ENCODE data around the gene ZNF24.

The ZNF24 gene

DNA sequence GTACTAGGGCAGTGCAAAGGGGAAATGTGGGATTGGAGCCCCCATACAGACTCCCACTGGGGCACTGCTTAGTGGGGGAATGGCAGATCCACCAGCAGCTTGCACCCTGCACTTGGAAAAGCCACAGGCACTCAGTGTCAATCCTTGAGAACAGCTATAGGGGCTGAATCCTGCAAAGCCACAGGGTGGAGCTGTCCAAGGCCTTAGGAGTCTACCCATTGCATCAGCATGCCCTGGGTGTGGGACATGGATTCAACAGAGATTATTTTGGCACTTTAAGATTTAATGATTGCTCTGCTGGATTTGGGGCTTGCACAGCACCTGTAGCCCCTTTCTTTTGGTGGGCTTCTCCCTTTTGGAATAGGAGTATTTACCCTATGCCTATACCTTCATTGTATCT is 8.6 kb upstream of the ZNF24 start:
- no peak for DNase-seq

GRCh38 chr18:35352283-35352682 is 8.1 kb upstream of the ZNF24 start:
- DNase-seq: no peak

DNA sequence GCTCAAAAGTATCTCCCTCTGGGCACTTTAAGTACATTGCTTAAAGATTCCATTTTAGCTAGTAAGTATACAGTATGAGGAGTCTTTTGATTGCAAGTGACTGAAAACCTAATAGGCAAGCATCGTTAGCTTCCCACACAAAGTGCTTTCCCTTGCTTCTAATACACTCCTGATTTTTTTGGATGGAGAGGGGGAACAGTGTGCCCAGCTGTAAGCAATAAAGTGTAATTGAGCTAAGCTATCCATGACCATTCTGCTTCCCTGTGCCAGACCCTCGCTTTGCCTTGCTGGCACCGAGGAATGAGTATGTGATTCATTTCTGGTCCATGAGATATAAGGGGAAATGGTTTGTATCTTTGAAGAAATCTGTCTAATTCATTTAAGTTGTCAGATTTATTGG is 3.8 kb upstream of the ZNF24 start:
- no peak for DNase-seq

DNA sequence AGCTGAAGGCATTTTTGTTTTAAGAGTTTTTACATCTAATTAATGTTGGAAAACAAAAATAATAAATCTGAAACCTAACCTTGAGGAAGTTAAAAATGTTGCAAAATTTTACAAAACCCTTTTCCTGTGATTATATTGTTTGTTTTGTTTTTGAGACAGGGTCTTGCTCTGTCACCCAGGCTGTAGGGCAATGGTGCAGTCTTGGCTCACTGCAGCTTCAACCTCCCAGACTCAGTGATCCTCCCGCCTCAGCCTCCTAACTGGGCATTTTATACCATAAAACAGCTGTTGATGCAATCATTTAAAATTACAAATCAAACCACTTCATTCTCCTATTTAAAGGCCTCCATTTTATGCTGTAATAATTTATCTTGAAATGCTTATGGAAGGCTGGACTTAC is 1.7 kb upstream of the ZNF24 start:
- no peak for DNase-seq

GRCh38 chr18:35345460-35345921 is 1.3 kb upstream of the ZNF24 start:
- DNase-seq: no peak

- no peak for DNase-seq
These were observed 678 bp upstream of the ZNF24 start for GRCh38 chr18:35344736-35345459.

GRCh38 chr18:35343488-35343935 is 708 bp downstream of the ZNF24 start:
- no peak for DNase-seq

DNA sequence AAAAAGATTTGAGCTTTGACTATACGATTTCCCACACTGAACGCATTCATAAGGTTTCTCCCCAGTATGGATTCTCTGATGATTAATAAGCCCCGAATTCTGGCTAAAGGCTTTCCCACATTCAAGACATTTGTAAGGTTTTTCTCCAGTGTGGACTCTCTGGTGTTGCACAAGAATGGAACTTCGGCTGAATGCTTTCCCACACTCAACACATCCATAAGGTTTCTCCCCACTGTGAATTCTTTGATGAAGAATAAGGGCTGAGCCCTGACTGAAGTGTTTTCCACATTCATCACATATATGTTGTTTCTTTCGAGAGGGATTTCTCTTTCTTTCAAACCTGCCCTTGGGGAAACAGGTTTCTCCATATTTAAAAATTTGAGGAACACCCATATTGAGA is 6.9 kb downstream of the ZNF24 start:
- DNase-seq: no peak

DNA sequence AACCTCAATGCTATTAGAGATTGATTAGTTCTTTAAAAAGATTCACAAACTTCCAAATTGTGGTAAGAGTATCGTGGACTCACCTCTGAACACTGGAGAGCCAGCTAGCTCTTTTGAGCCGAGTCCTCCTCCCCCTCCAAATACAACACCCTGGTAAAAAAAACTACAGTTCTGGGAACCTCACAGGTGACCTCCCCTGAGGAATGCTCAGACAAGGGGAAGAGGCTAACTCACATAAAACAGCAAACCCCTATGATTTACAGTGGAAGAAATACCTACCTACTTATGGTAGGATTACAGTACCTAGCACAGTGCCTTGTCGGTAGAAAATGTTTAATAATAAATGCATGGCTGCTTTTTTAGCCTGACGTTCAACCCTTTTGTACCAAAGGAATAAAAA is 8.4 kb downstream of the ZNF24 start:
- no peak for DNase-seq

DNA sequence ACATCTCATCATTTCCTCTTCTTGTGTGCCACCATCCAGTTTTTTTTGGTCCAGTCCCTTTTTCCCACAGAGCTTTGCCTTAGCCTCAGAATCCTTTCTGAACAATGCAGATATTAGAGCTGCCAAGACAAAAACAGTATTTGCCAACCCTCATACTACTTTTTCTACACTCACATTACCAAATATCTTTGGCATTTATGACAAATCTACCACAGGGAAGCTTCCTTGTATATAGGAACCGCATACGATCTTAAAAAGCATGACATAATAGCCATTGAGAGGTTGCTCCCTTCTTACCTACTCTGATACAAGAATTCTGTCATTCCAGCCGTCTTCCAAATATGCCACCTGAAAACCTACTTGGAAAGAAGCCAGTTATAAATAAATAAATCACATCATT is 9.4 kb downstream of the ZNF24 start:
- no peak for DNase-seq

GRCh38 chr18:35334212-35334611 is 10.0 kb downstream of the ZNF24 start:
- DNase-seq: no peak

- DNase-seq: no peak
These were observed 12.7 kb downstream of the ZNF24 start for GRCh38 chr18:35331367-35332087.

GRCh38 chr18:35328868-35329267 is 15.4 kb downstream of the ZNF24 start:
- no peak for DNase-seq

DNA sequence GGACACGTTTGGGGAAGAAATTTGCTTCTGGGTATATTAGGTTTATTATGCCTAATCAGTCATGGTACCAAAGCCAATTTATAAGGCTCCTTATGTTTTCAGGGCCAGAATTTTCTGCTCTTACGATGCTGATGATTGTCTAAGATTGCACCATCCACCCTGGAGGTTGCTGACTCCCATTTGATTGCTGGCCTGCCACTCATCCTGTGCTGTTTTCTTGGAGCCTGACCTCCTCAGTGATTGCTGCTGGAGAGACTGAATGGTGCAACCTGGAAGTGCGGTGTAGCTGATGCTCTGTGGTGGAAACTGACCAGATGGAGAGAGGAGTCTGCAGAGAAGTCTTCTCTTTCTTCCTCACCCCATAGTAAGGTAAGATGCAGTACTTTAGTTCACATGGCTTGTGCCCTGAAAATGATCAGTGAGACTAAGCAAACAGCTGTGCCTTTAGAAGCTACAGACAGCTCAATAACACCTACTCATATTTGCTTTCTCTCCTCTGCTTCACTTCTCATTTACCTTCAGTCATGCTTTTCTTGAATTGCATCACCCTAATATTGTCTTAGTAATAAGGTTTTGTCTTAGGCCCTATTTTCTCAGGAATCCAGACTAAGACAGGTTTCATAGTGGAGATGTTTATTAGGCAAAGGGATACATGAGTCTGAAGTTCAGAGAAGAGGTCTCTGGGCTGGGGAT is 17.4 kb downstream of the ZNF24 start:
- DNase-seq: no peak

DNA sequence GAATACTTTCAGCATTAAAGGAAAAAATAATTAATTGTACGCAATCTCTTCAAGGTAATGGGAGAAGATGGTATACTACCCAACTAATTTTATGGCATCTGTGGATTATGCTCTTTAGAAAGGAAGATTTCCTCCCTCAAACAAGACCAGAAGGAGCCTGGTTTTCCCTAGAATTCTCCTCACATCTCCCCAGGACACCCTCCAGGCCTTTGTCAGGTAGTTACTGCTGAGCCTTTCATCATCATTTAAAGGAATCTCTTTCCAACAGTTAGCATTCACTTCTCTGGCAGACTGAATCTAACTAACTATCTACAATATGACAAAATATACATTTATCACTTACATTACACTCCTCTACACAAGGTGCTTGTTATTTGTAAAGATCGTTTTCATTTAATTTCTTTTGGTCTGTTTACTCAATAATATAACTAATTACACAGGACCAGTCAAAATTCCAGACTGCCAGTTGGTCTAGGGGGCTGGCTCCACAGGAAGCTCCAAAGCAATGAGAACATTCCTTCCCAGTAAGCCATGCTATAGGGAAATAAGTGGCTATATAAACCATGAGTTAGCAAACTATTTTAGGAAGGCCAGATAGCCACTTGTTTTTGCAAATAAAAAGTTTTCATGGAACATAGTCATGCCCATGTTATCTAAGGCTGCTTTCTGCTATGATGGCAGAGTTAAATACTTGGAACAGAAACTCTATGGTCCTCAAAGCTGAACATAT is 19.1 kb downstream of the ZNF24 start:
- DNase-seq: no peak

DNA sequence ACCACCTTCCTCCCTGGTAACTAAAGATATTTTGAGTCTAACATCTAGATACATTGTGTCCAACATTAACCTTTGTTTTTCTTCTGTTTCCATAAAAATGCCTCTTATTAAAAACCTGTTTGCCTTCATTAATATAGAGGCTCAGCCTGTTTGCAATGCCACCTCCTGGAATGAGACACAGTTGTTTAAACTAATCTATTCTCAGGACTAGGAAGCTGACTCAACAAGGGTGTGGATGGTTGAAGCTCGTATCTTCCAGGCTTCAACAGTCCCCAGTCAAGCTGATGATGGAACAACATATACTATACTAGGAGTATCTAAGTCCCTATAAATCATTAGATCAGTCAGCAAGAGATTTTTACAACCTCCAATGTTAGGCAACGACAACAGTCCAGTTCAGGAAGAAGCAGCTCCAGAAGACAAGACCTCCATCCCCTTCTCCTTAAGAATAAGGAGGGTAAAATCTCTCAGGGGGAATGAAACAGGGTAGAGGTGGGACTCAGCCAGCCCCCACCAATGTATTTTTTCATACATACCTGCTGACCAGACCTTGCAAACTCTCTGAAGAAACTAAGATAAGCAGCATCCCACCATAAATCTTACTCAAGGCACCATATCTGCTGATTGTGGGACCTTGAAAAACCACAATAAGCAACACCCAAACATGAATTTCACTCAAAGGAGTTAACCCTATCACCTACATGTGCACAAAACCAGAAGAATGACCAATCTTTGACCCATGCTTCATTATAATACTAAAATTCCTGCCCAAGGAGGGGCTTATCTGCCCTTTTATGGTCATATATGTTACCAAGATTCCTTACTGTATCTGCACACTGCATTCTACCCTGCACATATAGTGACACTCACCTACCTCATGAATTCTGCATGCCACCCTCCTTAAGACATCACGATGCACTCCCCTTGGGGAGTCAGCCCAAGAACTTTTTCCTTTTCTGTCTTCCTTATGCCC is 21.4 kb downstream of the ZNF24 start:
- no peak for DNase-seq

DNA sequence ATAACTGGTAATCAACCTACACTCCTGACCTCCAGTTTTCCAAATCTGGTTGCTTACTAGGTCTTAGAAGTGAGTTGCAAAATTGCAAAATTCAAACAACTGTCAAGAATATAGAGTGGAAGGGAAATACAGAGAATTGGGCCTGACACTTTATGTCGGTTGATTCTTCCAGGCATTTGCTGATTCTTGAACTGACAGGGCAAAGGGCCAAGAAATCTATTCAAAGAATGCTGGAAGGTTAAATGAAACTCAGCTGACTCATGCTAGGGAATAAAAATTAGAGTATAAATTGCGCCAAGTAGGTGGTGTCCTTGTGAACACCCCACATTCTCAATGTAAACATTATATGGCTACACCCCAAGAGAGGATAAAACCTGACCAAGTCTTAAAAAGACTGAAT is 32.7 kb downstream of the ZNF24 start:
- no peak for DNase-seq

DNA sequence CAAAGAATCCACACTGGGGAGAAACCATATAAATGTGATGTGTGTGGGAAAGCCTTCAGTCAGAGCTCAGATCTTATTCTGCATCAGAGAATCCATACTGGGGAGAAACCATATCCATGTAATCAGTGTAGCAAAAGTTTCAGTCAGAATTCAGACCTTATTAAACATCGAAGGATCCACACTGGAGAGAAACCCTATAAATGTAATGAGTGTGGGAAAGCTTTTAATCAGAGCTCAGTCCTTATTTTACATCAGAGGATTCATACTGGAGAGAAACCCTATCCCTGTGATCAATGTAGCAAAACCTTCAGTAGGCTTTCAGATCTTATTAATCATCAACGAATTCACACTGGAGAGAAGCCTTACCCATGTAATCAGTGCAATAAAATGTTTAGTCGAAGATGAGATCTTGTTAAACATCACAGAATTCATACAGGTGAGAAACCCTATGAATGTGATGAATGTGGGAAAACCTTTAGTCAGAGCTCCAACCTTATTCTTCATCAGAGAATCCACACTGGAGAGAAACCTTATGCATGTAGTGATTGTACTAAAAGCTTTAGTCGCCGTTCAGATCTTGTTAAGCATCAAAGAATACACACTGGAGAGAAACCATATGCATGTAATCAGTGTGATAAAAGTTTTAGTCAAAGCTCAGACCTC is 37.5 kb downstream of the ZNF24 start:
- no peak for DNase-seq

GRCh38 chr18:35303610-35304009 is 40.6 kb downstream of the ZNF24 start:
- no peak for DNase-seq

GRCh38 chr18:35296060-35296459 is 48.2 kb downstream of the ZNF24 start:
- no peak for DNase-seq

- no peak for DNase-seq
These were observed 53.1 kb downstream of the ZNF24 start for GRCh38 chr18:35291166-35291565.

Data from CD4-positive, alpha-beta T cell treated with Interleukin-15 for 1 hour (primary cell).